ENCODE data around the gene ACTRT2.

DNA sequence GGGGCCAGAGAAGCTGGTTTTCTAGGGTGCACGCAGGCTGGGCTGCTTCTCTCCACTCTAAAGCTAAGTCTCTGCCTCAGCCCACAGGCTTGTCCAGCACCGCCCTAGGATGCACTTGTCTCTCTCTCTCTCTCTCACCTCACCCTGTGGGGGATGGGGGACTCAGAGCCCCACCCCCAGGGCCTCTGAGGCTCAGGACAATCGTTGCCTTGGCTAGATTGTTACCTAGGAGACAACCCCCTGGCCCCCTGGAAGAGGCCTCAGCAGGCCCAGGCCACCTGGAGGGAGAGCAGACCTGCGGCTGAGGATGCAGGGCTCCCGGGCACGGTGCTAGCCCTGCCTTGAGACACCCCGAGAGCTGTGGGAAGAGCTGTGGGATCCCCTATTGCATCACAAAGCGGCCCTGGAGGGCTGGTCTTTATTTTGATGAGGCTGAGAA lies at the start of gene ACTRT2:
- TF ChIP-seq, protein P1, sequence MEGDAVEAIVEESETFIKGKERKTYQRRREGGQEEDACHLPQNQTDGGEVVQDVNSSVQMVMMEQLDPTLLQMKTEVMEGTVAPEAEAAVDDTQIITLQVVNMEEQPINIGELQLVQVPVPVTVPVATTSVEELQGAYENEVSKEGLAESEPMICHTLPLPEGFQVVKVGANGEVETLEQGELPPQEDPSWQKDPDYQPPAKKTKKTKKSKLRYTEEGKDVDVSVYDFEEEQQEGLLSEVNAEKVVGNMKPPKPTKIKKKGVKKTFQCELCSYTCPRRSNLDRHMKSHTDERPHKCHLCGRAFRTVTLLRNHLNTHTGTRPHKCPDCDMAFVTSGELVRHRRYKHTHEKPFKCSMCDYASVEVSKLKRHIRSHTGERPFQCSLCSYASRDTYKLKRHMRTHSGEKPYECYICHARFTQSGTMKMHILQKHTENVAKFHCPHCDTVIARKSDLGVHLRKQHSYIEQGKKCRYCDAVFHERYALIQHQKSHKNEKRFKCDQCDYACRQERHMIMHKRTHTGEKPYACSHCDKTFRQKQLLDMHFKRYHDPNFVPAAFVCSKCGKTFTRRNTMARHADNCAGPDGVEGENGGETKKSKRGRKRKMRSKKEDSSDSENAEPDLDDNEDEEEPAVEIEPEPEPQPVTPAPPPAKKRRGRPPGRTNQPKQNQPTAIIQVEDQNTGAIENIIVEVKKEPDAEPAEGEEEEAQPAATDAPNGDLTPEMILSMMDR (conservative IDR thresholded peaks at IDR 0.05): no peak
- no peak for TF ChIP-seq ZFX (IDR thresholded peaks at IDR 0.05)

All from C4-2B (cell line).